ENCODE results near the gene HIP1. TPM values are rescaled to one million over a fixed set of nuclear protein-coding genes. Genes with fewer than 3 reads are reported as not detected.
"Not testable (repeated sequence)": the region's sequence is repeated elsewhere in the genome, so short reads cannot be mapped to it uniquely, and the experiment has no call there.

Gene HIP1
- total RNA-seq, 4 donors from 2014 or later, result 2.3 to 38.8 (median 6.9) TPM

DNA sequence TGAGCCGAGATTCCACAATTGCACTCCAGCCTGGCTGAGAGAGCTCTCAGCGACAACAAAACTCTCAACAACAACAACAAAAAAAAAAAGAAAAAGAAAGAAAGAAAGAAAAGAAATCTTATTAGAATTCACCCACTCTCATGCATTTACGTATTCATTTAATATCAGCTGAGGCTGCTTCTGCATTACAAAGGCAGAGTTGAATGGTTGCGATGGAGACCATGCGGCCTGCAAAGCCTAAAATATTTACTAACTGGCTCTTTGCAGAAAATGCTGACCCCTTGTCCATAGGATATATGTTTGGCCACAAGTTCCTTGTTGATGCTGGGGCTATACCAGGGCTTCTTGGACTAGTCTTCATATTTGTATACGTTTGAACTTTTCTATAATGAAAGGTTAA is 137.2 kb downstream of the HIP1 start:
- Histone ChIP-seq H3K36me3 (no peaks in the 10 kb centered on the region), H3K27me3 (no peaks in the 10 kb centered on the region), H3K4me1 (peaks cover 0 to 7% (median 0%) of the 10 kb centered on the region in 4 donors), H3K9me3 (no peaks in the 10 kb centered on the region), H3K4me3 (no peak overlapping the region), H3K27ac (no peak overlapping the region)
- TF ChIP-seq CTCF (IDR thresholded peaks at IDR 0.05) (no peak), POLR2A (IDR thresholded peaks at IDR 0.05) (no peak)
- no peak for DNase-seq

DNA sequence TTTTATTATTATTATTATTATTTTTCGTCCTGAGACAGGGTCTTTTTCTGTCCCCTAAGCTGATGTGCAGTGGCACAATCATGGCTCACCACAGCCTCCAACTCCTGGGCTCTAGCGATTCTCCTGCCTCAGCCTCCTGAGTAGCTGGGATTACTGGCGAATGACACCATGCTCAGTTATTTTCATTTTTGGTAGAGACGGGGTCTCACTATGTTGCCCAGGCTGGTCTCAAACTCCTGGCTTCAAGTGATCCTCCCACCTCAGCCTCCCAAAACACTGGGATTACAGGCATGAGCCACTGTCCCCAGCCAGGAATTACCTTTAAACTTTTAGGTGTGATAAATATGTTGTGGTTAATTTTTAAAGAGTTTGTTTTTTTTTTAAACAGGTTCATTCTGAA is 138.0 kb downstream of the HIP1 start:
- H3K9me3 ChIP-seq, H3K27me3 ChIP-seq, DNase-seq, H3K4me3 ChIP-seq, H3K4me1 ChIP-seq, H3K27ac ChIP-seq, H3K36me3 ChIP-seq: not testable (repeated sequence)

DNA sequence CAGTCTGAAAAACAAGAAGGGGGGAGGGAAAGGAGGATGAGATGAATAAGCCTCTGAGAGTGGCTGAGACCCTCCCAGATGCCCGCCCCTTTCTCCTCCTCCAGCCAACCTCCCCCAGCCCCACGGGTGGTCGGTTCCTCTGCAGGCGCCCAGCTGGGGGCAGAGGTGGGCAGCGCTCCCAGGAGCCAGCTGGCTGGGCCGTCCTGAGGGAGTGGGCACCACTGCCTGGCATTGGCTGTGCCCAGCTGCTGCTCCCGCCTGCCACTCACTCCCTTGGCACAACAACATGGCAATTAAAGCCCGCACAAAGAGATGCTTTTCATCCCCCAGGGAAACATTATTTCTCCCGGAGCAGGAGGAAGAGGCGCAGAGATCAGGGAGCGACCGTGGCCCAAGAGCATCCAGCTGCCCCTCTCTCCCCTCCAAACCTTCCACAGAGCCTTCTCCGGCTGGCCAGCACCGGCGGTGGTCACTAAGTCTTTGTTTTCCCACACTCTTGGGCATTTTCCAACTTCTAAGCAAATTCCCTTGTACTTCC is 139.4 kb downstream of the HIP1 start:
- Histone ChIP-seq H3K36me3 (no peaks in the 10 kb centered on the region), H3K9me3 (no peaks in the 10 kb centered on the region), H3K27ac (peak overlapping the region in 2 of 4 donors; percentile 5 to 49), H3K27me3 (no peaks in the 10 kb centered on the region), H3K4me3 (no peak overlapping the region), H3K4me1 (peaks cover 0 to 7% (median 0%) of the 10 kb centered on the region in 4 donors)
- no peak for DNase-seq
- TF ChIP-seq CTCF (IDR thresholded peaks at IDR 0.05) (no peak), POLR2A (IDR thresholded peaks at IDR 0.05) (no peak)

GRCh38 chr7:75596727-75597614 is 141.8 kb downstream of the HIP1 start:
- Histone ChIP-seq H3K9me3 (no peaks in the 10 kb centered on the region), H3K36me3 (no peaks in the 10 kb centered on the region), H3K27ac (no peak overlapping the region), H3K4me1 (peaks cover 0 to 7% (median 0%) of the 10 kb centered on the region in 4 donors), H3K4me3 (no peak overlapping the region), H3K27me3 (no peaks in the 10 kb centered on the region)
- no peak for DNase-seq
- TF ChIP-seq CTCF (IDR thresholded peaks at IDR 0.05) (no peak), POLR2A (IDR thresholded peaks at IDR 0.05) (no peak)

DNA sequence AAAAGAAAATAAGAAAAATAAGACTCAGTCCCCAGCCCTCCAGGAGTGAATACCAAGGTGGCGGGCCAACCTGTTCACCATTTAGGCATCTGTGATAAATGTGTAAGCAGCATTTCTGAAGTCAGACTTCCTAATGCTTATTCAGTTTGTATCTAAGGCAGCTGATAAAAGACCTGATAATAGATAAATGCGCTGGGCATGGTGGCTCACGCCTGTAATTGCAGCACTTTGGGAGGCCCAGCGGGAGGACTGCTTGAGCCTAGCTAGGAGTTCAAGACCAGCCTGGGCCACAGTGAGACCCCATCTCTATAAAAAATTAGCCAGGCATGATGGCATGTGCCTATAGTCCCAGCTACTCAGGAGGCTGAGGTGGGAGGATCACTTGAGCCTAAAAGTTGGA is 143.0 kb downstream of the HIP1 start:
- TF ChIP-seq POLR2A (IDR thresholded peaks at IDR 0.05), result no peak
- TF ChIP-seq CTCF (IDR thresholded peaks at IDR 0.05), result no peak
- DNase-seq, result no peak
- Histone ChIP-seq H3K9me3 (no peaks in the 10 kb centered on the region), H3K36me3 (no peaks in the 10 kb centered on the region), H3K4me3 (no peak overlapping the region), H3K4me1 (peaks cover 0 to 7% (median 0%) of the 10 kb centered on the region in 4 donors), H3K27me3 (no peaks in the 10 kb centered on the region), H3K27ac (no peak overlapping the region)

- not testable (repeated sequence) for H3K4me1 ChIP-seq, H3K27me3 ChIP-seq, H3K9me3 ChIP-seq, H3K27ac ChIP-seq, H3K36me3 ChIP-seq, H3K4me3 ChIP-seq, DNase-seq
Observed at GRCh38 chr7:75593500-75594184, 145.1 kb downstream of the HIP1 start.

Data from Peyer's patch (tissue), 4 donors.